Right kidney (tissue), 1 donor: ENCODE measurements around the gene TRIM71.
"Not testable (repeated sequence)": the region's sequence is repeated elsewhere in the genome, so short reads cannot be mapped to it uniquely, and the experiment has no call there.

Experiments used
- DNase-seq: peaks from one replicate; pipeline ENCODE4 v3.0.0-alpha.2; 2016

Gene TRIM71

DNA sequence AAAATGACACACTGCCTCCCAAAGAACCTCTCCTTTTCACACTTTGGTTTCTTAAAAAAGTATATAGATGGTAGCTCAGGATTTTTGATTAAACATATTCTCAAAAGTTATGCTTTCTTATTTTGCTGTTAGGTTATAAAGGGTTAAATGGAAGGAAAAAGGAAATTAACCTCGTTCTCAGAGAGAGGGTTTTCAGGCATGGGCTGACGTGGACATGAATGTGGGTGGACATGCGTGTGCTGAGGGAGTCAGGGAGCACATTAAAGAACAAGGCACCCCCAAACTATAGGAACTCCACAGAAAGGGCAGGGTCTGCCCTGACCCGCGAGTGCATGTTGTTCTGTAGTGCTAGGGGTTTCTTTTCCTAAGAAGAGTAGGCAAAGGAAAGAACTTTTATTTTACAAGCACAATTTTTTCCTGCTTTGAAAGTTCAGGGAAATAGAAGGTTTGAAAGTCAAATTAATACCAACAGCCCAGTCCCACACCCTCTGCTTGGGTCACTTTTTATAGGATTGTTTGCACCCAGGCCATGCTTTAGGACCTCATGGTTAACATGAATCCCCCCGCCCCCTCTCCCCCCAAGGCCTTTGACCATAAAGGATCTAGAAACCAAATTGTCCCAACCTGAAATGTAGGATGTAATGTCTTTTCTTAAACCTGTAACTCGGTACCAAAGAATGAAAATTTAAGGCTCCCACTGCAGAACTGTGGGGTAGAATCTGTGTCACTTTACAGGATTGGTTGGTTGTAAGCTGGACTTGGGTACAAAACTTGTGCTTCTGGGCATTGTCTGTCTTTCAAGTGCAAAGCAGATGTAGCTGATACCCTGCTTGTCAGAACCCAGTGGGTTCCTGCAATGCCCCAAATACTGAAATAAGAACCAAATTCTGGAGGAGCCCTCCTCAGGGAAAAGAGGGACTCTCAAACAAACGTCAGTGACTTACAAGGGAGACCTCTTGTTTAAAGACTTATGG, 75.1 kb downstream of the TRIM71 start:
- DNase-seq = no peak

- no peak for DNase-seq
Measured at GRCh38 chr3:32894977-32895376, 77.2 kb downstream of the TRIM71 start.

- no peak for DNase-seq
Measured at GRCh38 chr3:32895701-32896100, 77.9 kb downstream of the TRIM71 start.

DNA sequence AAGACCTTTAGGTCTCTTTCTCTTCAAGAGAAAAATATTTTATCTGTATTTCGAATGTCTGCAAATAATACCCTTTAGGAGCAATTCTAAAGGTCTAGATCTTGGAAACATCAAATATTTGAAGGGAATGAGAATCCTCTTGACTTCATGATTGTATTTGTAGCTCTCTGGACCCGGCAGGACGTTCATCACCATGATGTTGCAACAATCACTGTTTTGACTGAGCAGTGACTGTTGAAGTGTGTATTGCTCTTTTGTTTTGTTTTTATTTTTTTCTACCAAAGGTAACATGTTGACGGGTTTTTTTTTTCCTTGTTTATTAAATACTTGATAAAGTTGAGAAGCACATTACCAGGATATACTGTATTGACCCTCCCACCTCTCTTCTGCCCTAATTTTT, 78.3 kb downstream of the TRIM71 start:
- no peak for DNase-seq

DNA sequence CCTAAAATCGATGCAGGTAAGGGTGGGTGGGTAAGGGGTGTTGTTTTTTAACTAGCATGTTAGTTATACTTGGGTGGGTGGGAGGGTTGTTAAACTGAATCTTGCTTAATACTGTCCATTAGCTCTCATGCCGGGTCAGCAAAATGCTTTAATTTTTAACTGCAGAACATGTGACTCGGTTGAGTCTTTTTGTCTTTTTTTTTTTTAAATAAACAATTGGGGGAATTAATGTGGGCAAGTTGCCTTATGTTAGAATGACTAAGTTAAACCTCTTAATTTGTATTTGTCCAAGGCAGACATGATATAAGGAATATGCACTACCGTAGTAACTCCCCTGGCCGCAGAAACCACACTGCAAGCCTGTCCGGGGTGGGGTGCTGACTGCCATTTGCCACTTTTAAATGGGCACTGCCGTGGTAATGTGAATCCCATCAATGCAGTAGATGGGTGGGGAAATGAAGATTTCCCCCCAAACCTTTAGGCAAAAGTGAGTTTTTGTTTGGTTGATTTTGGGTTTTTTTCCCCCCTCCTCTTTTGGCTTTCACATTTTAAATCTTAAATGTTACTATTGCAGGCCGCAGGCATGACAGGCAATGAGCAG, 79.3 kb downstream of the TRIM71 start:
- DNase-seq = no peak

- DNase-seq = no peak
Measured at GRCh38 chr3:32897981-32898623, 80.3 kb downstream of the TRIM71 start.

GRCh38 chr3:32899265-32899664, 81.5 kb downstream of the TRIM71 start:
- DNase-seq = no peak

DNA sequence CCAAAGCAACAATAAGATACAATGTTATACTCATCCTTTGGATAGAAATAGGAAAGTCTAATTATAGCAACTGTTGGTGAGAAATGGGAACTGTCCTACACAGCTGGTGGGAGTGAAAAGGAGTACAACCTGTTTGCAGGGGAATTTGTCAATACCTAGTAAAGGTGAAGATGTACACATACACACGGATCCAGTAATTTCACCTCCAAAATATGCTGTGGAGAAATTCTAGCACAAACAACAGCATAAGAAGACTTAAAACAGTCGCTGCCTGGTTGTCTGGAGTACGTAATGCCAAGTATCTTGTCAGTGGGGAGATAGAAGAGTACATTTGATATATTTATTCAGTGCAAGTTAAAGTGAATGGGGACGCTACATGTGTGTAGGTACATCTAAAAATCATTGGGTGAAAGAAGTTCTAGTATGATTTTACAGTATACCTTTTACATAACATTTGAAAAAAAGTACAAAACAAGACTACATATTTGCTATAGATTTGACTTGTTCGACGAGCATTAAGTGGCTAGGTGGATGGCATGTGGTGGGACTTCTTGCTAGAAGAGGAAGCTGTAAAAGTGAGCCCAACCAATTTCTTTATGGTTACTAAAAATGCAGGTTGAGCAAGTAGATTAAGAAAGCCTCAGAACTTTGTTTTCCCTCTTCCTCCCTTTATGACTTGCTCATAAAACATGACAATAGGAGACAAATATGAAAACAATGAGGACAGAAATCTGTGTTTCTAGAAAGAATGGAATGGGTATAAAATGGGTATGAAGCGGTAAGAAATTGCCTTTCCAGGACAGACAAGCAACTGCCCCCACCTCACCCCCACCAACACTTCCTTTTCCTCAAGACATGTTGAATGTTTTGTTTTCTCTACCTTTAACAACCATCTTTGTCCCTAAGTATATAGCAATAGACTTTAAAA, 83.5 kb downstream of the TRIM71 start:
- DNase-seq = no peak

- DNase-seq = peak; percentile 45
Measured at GRCh38 chr3:32902887-32903371, 85.1 kb downstream of the TRIM71 start.

DNA sequence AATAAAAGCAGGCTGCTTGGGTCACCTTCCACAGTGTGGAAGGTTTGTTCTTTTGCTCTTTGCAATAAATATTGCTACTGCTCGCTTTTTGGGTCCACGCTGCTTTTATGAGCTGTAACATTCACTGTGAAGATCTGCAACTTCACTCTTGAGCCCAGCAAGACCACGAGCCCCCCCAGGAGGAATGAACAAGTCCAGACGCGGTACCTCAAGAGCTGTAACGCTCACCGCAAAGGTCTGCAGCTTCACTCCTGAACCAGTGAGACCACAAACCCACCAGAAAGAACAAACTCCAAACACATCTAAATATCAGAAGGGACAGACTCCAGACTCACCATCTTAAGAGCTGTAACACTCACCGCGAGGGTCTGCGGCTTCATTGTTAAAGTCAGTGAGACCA, 86.2 kb downstream of the TRIM71 start:
- DNase-seq = no peak

DNA sequence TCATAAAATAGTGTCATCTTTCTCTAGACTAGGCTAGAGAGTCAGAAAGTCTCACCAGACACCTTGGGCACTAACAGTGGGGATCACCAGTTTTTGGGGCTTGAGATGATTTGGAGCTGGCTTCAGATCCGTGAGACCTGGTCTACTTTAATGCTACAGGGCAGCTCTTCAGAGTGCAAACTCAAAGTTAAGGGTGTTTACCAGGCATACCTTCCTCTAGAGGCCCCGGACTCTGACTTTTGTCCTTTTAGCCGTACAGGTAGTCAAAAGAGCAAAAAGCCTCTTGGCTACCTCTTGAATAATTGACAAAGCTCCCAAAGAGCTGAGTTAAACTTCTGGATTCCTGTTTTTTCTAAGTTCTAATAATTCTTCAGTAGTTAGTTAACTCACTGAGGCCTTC, 92.2 kb downstream of the TRIM71 start:
- no peak for DNase-seq

DNA sequence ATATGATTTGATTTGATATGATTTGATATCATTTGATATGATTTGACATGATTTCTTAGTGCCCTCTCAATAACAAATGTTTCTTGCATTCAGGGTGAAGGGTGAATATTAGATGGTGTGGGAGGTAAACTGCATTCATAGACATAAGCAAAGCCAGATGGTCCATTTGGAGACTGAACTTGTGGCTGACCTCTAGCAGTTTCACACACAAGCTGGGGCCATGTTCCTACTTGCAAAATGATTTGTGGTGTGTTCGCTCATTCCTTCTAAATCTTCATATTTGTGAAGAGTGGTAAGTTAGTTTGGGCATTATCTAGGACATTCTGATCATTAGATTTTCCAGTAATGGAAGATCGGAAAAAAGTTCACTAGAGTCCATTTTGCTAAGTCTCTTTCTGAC, 93.2 kb downstream of the TRIM71 start:
- no peak for DNase-seq

- no peak for DNase-seq
Measured at GRCh38 chr3:32912046-32912445, 94.2 kb downstream of the TRIM71 start.

GRCh38 chr3:32913790-32914446, 96.1 kb downstream of the TRIM71 start:
- DNase-seq = no peak

GRCh38 chr3:32919920-32920319, 102.1 kb downstream of the TRIM71 start:
- DNase-seq = no peak

DNA sequence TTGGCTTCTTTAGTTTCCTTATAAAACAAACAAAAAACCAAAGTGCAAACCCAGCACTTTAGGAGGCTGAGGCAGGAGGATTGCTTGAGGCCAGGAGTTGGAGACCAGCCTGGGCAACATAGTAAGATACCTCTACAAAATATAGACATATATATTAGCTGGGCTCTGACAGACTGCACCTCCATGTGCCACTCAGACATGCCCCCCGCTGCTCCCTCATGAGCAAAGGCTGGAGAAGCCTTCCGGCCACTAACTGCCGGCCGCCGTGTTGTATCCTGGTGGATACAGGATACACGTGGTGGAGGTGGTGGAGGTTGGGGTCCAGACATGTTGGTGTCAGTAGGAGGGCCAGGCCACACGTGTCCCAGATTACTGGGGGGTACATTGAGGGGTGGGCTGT, 104.3 kb downstream of the TRIM71 start:
- DNase-seq = no peak

DNA sequence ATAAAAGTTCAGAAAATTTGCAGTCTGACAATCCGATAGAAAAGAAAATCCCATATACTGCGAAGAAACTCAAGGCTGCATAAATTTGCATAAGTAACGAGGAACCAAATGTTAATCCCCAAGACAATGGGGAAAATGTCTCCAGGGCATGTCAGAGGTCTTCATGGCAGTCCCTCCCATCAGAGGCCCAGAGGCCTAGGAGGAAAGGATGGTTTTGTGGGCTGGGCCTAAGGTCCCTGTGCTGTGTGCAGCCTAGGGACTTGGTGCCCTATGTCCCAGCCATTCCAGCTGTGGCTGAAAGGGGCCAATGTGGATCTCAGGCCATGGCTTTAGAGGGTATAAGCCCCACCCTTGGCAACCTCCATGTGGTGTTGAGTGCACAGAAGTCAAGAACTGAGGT, 112.4 kb downstream of the TRIM71 start:
- no peak for DNase-seq

DNA sequence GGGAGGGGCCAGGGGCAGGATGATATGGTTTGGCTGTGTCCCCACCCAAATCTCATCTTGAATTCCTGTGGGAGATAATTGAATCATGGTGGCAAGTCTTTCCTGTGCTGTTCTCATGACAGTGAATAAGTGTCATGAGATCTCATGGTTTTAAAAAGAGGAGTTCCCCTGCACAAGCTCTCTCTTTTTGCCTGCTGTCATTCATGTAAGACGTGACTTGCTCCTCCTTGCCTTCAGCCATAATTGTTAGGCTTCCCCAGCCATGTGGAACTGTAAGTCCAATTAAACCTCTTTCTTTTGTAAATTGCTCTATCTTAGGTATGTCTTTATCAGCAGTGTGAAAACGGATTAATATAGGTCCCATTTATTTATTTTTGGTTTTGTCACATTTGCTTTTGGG, 113.5 kb downstream of the TRIM71 start:
- not testable (repeated sequence) for DNase-seq

DNA sequence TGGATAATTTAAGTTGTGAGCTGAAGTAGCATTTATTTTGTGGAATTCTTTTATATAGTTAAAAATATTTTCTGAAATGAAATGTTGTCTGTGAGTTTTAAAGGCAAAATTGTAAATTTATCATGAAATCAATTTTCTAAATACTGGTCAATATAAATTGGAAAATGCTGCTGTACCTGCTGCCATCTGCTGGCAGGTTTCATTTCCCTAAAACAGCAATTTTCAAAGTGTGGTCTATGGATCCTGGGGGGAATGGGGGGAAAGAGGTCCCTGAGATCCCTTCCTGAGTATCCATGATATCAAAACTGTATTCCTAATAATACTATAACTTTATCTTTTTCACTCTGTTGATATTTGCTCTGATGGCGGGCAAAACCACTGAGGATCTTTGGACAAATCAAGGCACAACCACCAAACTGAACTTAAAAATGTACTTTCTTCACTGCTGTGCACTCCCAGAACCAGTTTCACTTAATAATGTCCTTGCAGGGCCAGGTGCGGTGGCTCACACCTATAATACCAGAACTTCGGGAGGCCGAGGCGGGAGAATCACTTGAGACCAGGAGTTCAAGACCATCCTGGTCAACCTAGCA, 116.4 kb downstream of the TRIM71 start:
- no peak for DNase-seq

DNA sequence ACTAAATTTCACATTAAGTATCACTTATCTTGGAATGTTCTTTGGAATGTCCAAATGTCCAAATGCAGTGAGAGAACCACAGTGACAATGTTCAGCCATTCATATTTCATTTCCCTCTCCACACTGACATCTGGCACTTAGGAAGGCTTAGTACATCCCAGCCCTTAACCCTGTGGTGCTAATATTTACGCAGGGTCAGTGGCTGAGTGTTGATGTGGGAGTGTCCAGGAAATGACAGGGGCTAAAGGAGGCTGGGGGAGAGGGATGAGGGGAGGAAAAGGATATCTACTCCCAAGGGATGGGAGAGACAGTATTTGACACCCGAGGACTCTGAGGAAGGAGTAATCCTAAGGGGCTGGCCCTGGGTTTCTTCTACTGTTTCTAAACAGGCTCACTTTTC, 119.5 kb downstream of the TRIM71 start:
- no peak for DNase-seq
